Heart left ventricle (tissue), 13 donors: ENCODE results near the gene BBS4.

Experiments
- POLR2A ChIP-seq, 2 donors: fragments of 450-650 bp; IDR thresholded peaks; one replicate each; pipeline ENCODE4 v1.6.1; 2017; ENCODE audit warnings: antibody characterized with exemption in 2 of 2, mild to moderate bottlenecking in 2 of 2, moderate library complexity in 2 of 2
- TF ChIP-seq, protein P1 (sequence below), 12 donors: fragments of 200-600 bp; sonication (generic) in 4 of 12; IDR thresholded peaks; one replicate each; pipeline versions ENCODE4 v1.5.0 to v1.8.0; 2018 to 2022; ENCODE audit warnings: antibody characterized with exemption in 12 of 12, mild to moderate bottlenecking in 5 of 12
- donor health status: ischemic (EF 13 %, LVEDD 7.1; RV severe dilation, severe dysfunction).
- donor health status: DM: no; HTN: yes; CAD: no.
- donor health status: DM: no; HTN: no; CAD: no.
- donor health status: ischemic (EF 25% LVEDD 6.9; RV normal size, moderate dysfunction).
- donor health status: ischemic (EF 25% LVEDD 5.7; RV mildly dilated, moderate dysfunction).
- donor health status: ischemic (EF 35%, LVEDD 5.7; RV mildly dilated, moderate dysfunction).
- donor health status: nonischemic (EF 11% LVEDD 7.7; RV severe dilation, severe dysfunction).
- donor health status: DM: yes; HTN: yes; CAD: no.
- donor health status: PGD.
- donor health status: ischemic (EF 29% LVEDD 5.4; RV normal size, mild dysfunction).
- donor health status: nonischemic (EF 23%, LVEDD 6.1; RV moderate dilation, normal function).

DNA sequence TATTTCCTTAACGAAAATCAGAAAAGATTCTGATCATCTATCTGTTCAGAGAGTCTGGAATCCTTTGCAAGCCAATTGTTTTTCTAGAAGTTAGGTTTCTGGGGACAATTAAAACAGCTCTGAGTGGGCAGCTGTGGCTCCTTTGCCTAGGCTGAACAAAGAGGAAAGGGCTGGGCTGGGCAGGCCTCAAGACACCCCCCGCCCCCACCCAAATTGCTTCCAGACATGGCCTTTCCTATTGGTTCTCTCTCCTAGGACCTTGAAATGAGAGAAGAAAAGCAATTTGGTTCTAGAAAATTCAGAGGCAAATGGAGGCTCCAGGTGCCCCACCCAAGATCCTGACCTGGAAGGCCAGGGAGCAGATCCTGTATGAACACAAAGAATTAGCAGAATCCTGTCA is 99.8 kb downstream of the BBS4 start:
- TF ChIP-seq, protein P1, sequence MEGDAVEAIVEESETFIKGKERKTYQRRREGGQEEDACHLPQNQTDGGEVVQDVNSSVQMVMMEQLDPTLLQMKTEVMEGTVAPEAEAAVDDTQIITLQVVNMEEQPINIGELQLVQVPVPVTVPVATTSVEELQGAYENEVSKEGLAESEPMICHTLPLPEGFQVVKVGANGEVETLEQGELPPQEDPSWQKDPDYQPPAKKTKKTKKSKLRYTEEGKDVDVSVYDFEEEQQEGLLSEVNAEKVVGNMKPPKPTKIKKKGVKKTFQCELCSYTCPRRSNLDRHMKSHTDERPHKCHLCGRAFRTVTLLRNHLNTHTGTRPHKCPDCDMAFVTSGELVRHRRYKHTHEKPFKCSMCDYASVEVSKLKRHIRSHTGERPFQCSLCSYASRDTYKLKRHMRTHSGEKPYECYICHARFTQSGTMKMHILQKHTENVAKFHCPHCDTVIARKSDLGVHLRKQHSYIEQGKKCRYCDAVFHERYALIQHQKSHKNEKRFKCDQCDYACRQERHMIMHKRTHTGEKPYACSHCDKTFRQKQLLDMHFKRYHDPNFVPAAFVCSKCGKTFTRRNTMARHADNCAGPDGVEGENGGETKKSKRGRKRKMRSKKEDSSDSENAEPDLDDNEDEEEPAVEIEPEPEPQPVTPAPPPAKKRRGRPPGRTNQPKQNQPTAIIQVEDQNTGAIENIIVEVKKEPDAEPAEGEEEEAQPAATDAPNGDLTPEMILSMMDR (IDR thresholded peaks at IDR 0.05): no peak
- no peak for TF ChIP-seq POLR2A (IDR thresholded peaks at IDR 0.05)
